Activated CD4-positive, alpha-beta T cell treated with anti-CD3 and anti-CD28 coated beads, Interleukin-10, Interleukin-2, amounts not matched to agents 100 ng/mL and 50 ng/mL, durations not matched to agents 16 hours and 8 hours (primary cell): ENCODE data around the gene CAMTA1.
"Not testable (repeated sequence)": the region's sequence is repeated elsewhere in the genome, so short reads cannot be mapped to it uniquely, and the experiment has no call there.

ENCODE experiments used
- DNase-seq: peaks from one replicate; pipeline ENCODE4 v3.0.0-alpha.2; 2020

Gene CAMTA1

GRCh38 chr1:7121622-7121988 is 336.4 kb downstream of the CAMTA1 start:
- no peak for DNase-seq

DNA sequence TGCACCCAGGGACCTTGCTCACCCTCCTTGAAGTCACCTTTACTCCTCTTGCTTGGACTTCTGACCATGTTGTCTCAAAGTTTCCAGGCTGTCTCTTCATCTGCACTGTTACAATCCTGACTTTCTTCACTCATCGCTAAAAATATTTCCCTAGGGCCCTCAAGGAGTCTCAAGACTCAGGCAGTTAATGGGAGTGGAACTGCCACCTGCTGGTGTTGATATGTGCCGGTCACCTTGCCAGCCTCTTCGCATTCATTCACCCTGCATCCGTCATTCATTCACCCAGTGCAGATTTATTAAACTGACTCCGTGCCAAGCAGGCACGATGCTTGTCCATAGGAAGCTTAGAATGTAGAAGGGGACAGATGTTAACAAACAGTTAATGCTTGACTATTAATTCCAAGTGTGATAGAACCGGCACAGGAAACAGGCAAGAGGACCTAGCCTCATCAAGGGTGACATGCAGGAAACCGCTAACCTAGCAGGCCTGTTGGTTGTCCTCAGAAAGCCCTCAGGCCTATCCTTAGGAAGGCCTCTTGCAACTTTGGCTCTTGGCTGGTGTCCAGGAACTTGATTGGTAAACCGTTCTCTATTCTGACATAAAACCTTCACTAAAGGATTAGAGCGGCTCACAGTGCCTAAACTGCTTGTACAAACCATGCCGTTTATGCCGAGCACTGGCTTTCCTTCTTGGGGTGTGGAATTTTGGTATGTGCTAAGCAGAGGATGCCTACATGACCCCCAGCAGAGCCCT is 342.2 kb downstream of the CAMTA1 start:
- DNase-seq: no peak

DNA sequence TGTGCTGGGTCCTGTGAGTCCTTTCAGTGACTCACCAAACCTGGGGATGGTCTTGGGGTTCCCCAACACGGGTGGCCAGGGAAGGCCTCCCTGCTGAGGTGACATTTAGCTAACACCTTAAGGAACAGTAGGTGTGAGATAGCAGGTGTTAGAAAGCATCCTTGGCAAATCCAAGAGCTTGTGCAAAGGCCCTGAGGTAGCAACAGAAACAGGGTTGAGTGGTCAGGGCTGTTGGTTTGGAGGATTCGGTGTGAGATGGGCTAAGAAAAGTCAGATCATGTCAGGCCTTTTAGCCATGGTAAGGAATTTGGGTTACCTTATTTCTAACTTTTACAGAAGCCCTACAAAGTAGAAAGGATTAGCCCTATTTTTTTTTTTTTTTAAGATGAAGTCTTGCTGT is 343.0 kb downstream of the CAMTA1 start:
- no peak for DNase-seq

- no peak for DNase-seq
These were observed 344.9 kb downstream of the CAMTA1 start for GRCh38 chr1:7130127-7130526.

DNA sequence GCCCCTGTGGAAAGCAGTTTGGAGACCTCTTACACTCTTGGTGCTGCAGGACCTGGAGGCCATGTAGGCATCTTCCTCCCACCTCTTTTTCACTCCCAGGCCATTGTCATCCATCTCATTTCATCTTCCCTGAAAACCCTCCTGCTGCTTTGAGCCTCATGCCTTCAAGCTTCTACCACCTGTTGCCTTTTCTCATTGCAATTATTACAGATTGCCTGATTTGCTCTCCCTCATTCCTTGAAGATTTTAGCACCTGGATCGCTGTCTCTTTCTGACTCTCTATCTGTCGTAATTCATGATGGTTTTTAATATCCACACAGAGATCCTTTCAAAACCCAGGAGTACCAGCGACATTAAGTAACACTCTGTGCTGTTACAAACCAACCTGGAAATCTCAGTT is 350.2 kb downstream of the CAMTA1 start:
- DNase-seq: no peak

DNA sequence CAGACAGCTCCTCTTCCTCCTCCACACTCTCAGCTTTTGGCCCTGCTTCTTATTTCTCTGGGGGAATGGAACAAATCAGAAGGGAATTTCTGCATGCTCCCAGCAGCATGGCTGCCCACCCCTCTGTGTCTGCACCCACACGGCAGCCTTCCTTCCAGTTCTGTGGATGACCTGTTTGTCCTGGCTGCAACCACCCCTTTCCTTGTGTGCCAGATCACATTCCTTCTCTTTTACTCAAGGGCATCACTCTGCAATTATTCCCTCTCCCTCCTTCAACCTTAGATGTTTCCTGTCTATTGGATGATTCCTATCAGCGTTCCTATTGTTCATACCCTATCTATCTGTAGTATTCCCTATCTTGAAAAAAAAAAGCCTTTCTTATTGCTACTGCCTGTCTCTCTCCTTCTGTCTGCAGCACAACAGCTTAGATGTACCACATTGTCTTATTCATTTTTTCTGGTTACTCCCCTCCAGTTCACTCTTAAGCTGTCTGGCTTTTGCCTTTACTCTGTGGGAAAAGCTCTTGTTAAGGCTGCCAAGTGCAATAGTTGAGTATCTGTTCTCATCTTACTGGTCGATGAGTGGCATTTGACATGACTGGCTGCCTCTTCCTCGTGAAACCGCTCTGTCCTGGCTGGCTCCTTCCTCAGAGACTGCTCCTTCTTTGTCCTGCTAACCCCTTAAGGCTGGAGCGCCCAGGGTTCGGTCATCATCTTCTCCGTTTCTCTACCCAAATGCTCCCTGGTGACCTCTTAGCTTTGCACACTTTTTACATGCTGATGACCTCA is 351.1 kb downstream of the CAMTA1 start:
- DNase-seq: no peak

GRCh38 chr1:7140251-7140650 is 355.0 kb downstream of the CAMTA1 start:
- DNase-seq: no peak

GRCh38 chr1:7145947-7146346 is 360.7 kb downstream of the CAMTA1 start:
- DNase-seq: no peak

- DNase-seq: no peak
These were observed 361.5 kb downstream of the CAMTA1 start for GRCh38 chr1:7146710-7147109.

- DNase-seq: not testable (repeated sequence)
These were observed 362.5 kb downstream of the CAMTA1 start for GRCh38 chr1:7147581-7148282.

- no peak for DNase-seq
These were observed 364.0 kb downstream of the CAMTA1 start for GRCh38 chr1:7149080-7149838.

GRCh38 chr1:7150724-7151280 is 365.5 kb downstream of the CAMTA1 start:
- no peak for DNase-seq

GRCh38 chr1:7151978-7152377 is 366.7 kb downstream of the CAMTA1 start:
- no peak for DNase-seq

- no peak for DNase-seq
These were observed 367.4 kb downstream of the CAMTA1 start for GRCh38 chr1:7152655-7153054.

DNA sequence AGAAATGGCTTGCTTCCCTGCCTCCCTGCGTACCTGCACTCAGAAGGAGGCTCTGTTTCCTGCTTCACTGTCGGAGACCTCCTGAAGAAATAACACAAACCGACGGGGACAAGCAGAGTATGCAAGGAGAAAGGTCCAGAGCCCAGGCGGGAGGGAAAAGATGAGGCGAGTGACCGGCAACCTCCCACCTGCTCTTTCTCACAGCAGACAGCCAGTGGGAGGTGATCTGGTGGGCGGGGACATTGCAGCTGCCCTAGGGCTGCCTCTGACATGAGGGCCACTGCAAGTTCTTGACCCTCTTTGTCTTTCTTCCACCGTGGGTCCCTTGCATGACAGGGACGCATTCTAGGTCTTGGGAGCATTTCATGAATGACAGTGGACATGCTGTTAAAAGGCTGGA is 368.2 kb downstream of the CAMTA1 start:
- no peak for DNase-seq

- no peak for DNase-seq
These were observed 374.0 kb downstream of the CAMTA1 start for GRCh38 chr1:7159116-7159781.

- not testable (repeated sequence) for DNase-seq
These were observed 383.3 kb downstream of the CAMTA1 start for GRCh38 chr1:7168554-7168953.

- no peak for DNase-seq
These were observed 385.9 kb downstream of the CAMTA1 start for GRCh38 chr1:7171168-7171567.

DNA sequence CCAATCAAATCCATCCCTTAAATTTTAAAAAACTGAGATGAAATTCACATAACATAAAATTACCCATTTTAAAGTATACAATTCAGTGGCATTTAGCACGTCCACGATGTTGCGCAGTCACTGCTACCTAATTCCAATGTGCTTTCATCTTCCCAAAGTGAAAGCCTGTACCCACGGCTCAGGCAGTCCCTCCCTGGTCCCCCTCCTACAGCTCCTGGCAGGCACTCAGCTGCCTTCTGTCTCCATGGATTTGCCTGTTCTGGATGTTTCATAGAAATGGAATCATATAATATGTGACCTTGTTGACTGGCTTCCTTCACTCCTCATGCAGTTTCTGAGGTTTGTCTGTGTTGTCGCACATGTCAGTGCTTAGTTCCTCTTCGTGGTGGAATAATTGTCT is 386.3 kb downstream of the CAMTA1 start:
- no peak for DNase-seq

GRCh38 chr1:7172804-7173203 is 387.6 kb downstream of the CAMTA1 start:
- DNase-seq: no peak

DNA sequence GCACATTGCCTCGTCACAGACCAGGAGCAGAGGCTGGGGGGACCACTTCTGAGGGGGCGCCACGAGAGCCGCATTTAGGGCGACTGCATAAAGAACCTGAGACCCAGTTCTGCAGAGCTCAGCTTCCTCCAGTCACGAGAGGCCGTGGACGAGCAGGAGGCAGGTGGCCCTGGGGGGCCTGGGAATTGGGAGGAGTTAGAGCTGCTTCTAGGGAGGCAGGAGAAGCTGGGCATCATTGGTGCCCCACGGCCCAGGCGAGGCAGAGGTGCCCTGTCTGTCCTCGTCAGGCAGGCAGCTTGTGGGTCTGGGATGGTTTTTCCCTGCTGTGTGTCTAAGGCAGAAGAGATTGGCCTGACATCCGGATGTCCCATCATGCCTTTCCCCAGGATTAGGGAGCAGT is 389.3 kb downstream of the CAMTA1 start:
- no peak for DNase-seq
